ENCODE results near the gene FAAH.

Gene FAAH

GRCh38 chr1:46423574-46424240 lies 29.6 kb downstream of the FAAH start:
- DNase-seq = no peak

- DNase-seq = no peak
Observed at GRCh38 chr1:46424730-46425129, 30.6 kb downstream of the FAAH start.

- no peak for DNase-seq
Observed at GRCh38 chr1:46425726-46426125, 31.6 kb downstream of the FAAH start.

- DNase-seq = no peak
Observed at GRCh38 chr1:46427541-46427940, 33.4 kb downstream of the FAAH start.

GRCh38 chr1:46429436-46429835 lies 35.3 kb downstream of the FAAH start:
- DNase-seq = no peak

GRCh38 chr1:46431695-46432094 lies 37.6 kb downstream of the FAAH start:
- no peak for DNase-seq

- DNase-seq = no peak
Observed at GRCh38 chr1:46432781-46433327, 38.7 kb downstream of the FAAH start.

GRCh38 chr1:46434358-46434757 lies 40.2 kb downstream of the FAAH start:
- DNase-seq = no peak

GRCh38 chr1:46436844-46437243 lies 42.7 kb downstream of the FAAH start:
- DNase-seq = no peak

GRCh38 chr1:46437723-46438122 lies 43.6 kb downstream of the FAAH start:
- no peak for DNase-seq

- DNase-seq = no peak
Observed at GRCh38 chr1:46438346-46438745, 44.2 kb downstream of the FAAH start.

- DNase-seq = no peak
Observed at GRCh38 chr1:46440478-46440877, 46.4 kb downstream of the FAAH start.

- peak; percentile 81 for DNase-seq
Observed at GRCh38 chr1:46442317-46443161, 48.4 kb downstream of the FAAH start.

- no peak for DNase-seq
Observed at GRCh38 chr1:46444466-46444865, 50.3 kb downstream of the FAAH start.

GRCh38 chr1:46445773-46446256 lies 51.7 kb downstream of the FAAH start:
- no peak for DNase-seq

- peak; percentile 86 for DNase-seq
Observed at GRCh38 chr1:46446646-46447498, 52.8 kb downstream of the FAAH start.

GRCh38 chr1:46447499-46448108 lies 53.5 kb downstream of the FAAH start:
- no peak for DNase-seq

- no peak for DNase-seq
Observed at GRCh38 chr1:46448109-46448911, 54.2 kb downstream of the FAAH start.

GRCh38 chr1:46449223-46450159 lies 55.4 kb downstream of the FAAH start:
- DNase-seq = no peak

GRCh38 chr1:46450160-46450517 lies 56.0 kb downstream of the FAAH start:
- DNase-seq = no peak
